Stimulated activated CD4-positive, alpha-beta T cell treated with anti-CD3 and anti-CD28 coated beads, Interleukin-1b, Interleukin-23, amount 100 ng/mL, for 24 hours (primary cell): ENCODE measurements around the gene OR1L8.

Experiments used
- DNase-seq, 4 experiments: peaks; one replicate each; pipeline ENCODE4 v3.0.0-alpha.2; 2020; ENCODE audit warnings: low read depth in 4 of 4, low spot score in 1 of 4

The OR1L8 gene

GRCh38 chr9:122518226-122518625 is 65.0 kb downstream of the OR1L8 start:
- DNase-seq, result no peak
